T-cell (primary cell): ENCODE data around the gene RABGAP1L. TPM values are rescaled to one million over a fixed set of nuclear protein-coding genes. Genes with fewer than 3 reads are reported as not detected.

Experiments used
- ATAC-seq, 4 experiments: fragments of 200-7000 bp in 3 of 4; fragments of 150-1000 bp in 1 of 4; cut with Tn5 transposase; replicated peaks in 1 of 4; 1 replicate in 3 of 4; 2 replicates in 1 of 4; pipeline ENCODE4 v1.10.0; 2021; ENCODE audit warnings: moderate library complexity in 3 of 4, mild to moderate bottlenecking in 2 of 4, moderate number of reproducible peaks in 1 of 4
- CTCF ChIA-PET, 2 donors: fragments of 300-600 bp; sonication (Branson Sonifier 250); formaldehyde crosslinking; loops; one replicate each; lab custom pipeline; 2022; ENCODE audit warnings: antibody characterized with exemption in 2 of 2; lab: Charles Lee
- POLR2A ChIA-PET, 2 donors: fragments of 300-600 bp; sonication (Branson Sonifier 250); formaldehyde crosslinking; loops; one replicate each; lab custom pipeline; 2022; ENCODE audit warnings: antibody characterized with exemption in 2 of 2; lab: Charles Lee
- DNase-seq, 35 experiments: peaks; one replicate each; pipeline versions ENCODE4 v3.0.0 to v3.0.0-alpha.2; 2013 to 2023
- H3K27ac ChIP-seq: one replicate; pipeline ENCODE4 v1.5.1; 2013; ENCODE audit warnings: low read length
- H3K27me3 ChIP-seq, 2 experiments: replicated peaks in 1 of 2; 1 replicate in 1 of 2; 2 replicates in 1 of 2; pipeline versions ENCODE4 v1.6.1 to v1.7.0; 2013; ENCODE audit warnings: low read length in 1 of 2, mixed read lengths in 1 of 2; ENCODE audit not compliant: control insufficient read depth in 2 of 2, insufficient read depth in 2 of 2; ENCODE audit errors: extremely low read depth in 1 of 2
- H3K36me3 ChIP-seq, 2 donors: 1 replicate in 1 of 2; 2 replicates in 1 of 2; pipeline versions ENCODE4 v1.6.1 to v1.7.0; 2013; ENCODE audit warnings: low read length in 1 of 2; ENCODE audit not compliant: control insufficient read depth in 2 of 2, insufficient read depth in 1 of 2; ENCODE audit errors: extremely low read depth in 1 of 2
- H3K4me1 ChIP-seq, 2 experiments: 1 replicate in 1 of 2; 2 replicates in 1 of 2; pipeline versions ENCODE4 v1.6.1 to v1.7.0; 2013; ENCODE audit warnings: low read length in 2 of 2, mixed read lengths in 1 of 2; ENCODE audit not compliant: insufficient read depth in 2 of 2, control insufficient read depth in 1 of 2; ENCODE audit errors: extremely low read depth in 1 of 2
- H3K4me3 ChIP-seq, 2 donors: 1 replicate in 1 of 2; 2 replicates in 1 of 2; pipeline versions ENCODE4 v1.5.1 to v1.7.0; 2013; ENCODE audit warnings: mild to moderate bottlenecking in 2 of 2, low read length in 1 of 2, moderate library complexity in 1 of 2; ENCODE audit not compliant: control insufficient read depth in 1 of 2; ENCODE audit errors: extremely low read depth in 1 of 2
- H3K9me3 ChIP-seq: 2 replicates; pipeline ENCODE4 v1.7.0; 2013
- H3K27ac Mint-ChIP-seq, 2 donors: one replicate each; pipeline ENCODE4 v1.8.0; 2020 to 2021; ENCODE audit warnings: mild to moderate bottlenecking in 2 of 2, mixed read lengths in 2 of 2
- H3K27me3 Mint-ChIP-seq, 2 donors: one replicate each; pipeline ENCODE4 v1.8.0; 2021 to 2022; ENCODE audit warnings: mixed read lengths in 2 of 2
- H3K36me3 Mint-ChIP-seq: one replicate; pipeline ENCODE4 v1.8.0; 2021; ENCODE audit warnings: mixed read lengths
- H3K4me1 Mint-ChIP-seq, 3 donors: one replicate each; pipeline ENCODE4 v1.8.0; 2020 to 2022; ENCODE audit warnings: mixed read lengths in 3 of 3, mild to moderate bottlenecking in 1 of 3
- H3K4me3 Mint-ChIP-seq, 3 donors: one replicate each; pipeline ENCODE4 v1.8.0; 2020 to 2022; ENCODE audit warnings: mild to moderate bottlenecking in 3 of 3, mixed read lengths in 3 of 3, moderate library complexity in 3 of 3
- H3K9me3 Mint-ChIP-seq, 3 donors: one replicate each; pipeline ENCODE4 v1.8.0; 2020 to 2022; ENCODE audit warnings: mixed read lengths in 3 of 3
- WGBS: methylation state at CpG from one replicate; pipeline ENCODE4 v1.1.5; 2013; ENCODE audit warnings: missing lambda C conversion rate; ENCODE audit not compliant: insufficient coverage; 5-methylcytosine and 5-hydroxymethylcytosine counted together
- total RNA-seq, 35 experiments: library from RNA in 6 of 35; stranded (reverse) in 6 of 35; fragments of 120-200 nt in 1 of 35; gene quantifications; one replicate each; pipeline versions ENCODE4 v1.2.1 to v1.2.4 and lab custom pipeline; 2013 to 2026

RABGAP1L gene
- total RNA-seq, 5 donors from 2014 or later (not counting 1 experiment from before 2014, with no cell fraction given) = 75.0 to 108 (median 82.3) TPM

DNA sequence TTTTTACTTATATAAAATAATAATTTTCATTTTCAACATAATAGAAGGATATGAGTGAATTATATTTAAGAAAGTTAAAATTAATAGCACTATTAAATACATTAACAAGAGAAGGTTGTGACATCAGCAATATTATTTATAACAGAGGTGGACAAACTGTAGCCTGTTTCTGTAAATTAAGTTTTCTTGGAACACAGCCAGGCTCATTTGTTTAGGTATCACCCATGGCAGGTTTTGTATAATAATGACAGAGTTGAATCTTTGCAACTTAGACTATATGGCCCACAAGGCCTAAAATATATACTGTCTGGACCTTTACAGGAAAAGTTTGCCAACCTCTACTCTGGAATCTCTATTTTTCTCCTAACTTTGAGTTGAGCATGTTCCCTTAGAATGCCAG, 797.7 kb downstream of the RABGAP1L start:
- ChIA-PET POLR2A (interaction anchor here (0.6 to 1.5 kb wide), 3 partner anchors 9 to 33 kb away, joined by 3 read pairs; no protein-coding TSS in a partner anchor), CTCF (interaction anchor here (0.6 kb wide), 2 partner anchors 9 to 25 kb away, joined by 3 read pairs; no protein-coding TSS in a partner anchor)
- Mint-ChIP-seq H3K36me3 (peaks cover 13% of the 10 kb centered on the region), H3K27me3 (no peaks in the 10 kb centered on the region), H3K27ac (peak overlapping the region; percentile 64 to 85), H3K9me3 (no peaks in the 10 kb centered on the region), H3K4me3 (peak overlapping the region in 1 of 3 donors; percentile 15), H3K4me1 (peaks cover 41 to 48% (median 45%) of the 10 kb centered on the region in 3 donors)
- ATAC-seq (no peak), DNase-seq (no peak)
- Histone ChIP-seq H3K36me3 (peaks cover 0 to 4% of the 10 kb centered on the region in 2 donors), H3K27ac (no peak overlapping the region), H3K27me3 (no peaks in the 10 kb centered on the region), H3K9me3 (no peaks in the 10 kb centered on the region), H3K4me3 (no peak overlapping the region), H3K4me1 (peaks cover 2 to 4% of the 10 kb centered on the region in 2 experiments)

DNA sequence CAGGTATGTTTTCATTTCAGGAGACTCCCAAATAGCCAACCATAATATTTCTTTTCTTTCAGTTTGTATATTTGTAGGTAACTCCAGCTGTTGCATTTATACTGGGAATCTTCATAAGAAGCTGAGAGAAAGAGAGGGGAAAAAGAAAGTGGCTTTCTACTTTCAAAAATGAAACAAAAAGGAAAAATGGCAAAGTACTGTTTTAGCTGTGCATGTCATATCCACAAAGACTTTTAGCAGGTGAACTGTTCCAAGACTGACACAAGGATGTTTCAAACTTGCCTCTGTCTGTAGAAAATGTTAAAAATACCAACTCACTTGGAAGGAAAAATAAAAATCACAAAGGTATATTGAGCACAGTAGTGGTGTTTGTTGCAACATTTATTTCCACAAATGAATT, 798.5 kb downstream of the RABGAP1L start:
- Histone ChIP-seq H3K36me3 (peaks cover 0 to 4% of the 10 kb centered on the region in 2 donors), H3K27me3 (no peaks in the 10 kb centered on the region)

DNA sequence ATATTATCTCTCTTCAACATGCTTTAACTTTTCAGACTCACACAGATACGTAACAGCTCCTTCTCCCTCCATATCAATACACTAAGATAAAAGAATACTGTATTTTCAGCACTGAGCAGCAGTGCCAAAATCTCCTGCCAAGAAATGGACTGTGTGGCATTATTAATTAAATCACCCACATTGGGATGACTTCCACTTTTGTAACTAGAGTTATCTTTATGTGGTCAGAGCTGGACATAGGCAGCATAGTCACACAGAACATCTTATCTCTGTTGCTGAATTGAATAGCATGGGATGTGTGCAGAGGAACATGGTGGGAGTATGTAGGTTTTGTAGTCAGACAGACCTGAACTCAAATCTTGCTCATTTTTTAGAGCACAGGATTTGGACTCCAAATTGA, 799.1 kb downstream of the RABGAP1L start:
- Histone ChIP-seq H3K36me3 (peaks cover 0 to 4% of the 10 kb centered on the region in 2 donors), H3K4me3 (no peak overlapping the region), H3K9me3 (no peaks in the 10 kb centered on the region), H3K27me3 (no peaks in the 10 kb centered on the region), H3K4me1 (peaks cover 2 to 6% of the 10 kb centered on the region in 2 experiments), H3K27ac (no peak overlapping the region)
- DNase-seq (no peak), ATAC-seq (no peak)
- H3K36me3 Mint-ChIP-seq = peaks cover 13% of the 10 kb centered on the region
- CTCF ChIA-PET = no interaction called here
- no peaks in the 10 kb centered on the region for H3K27me3 Mint-ChIP-seq
- H3K9me3 Mint-ChIP-seq = no peaks in the 10 kb centered on the region
- POLR2A ChIA-PET = no interaction called here
- peaks cover 42 to 49% (median 46%) of the 10 kb centered on the region in 3 donors for H3K4me1 Mint-ChIP-seq
- peak overlapping the region in 1 of 2 donors; percentile 36 for H3K27ac Mint-ChIP-seq
- 100% methylated on average over 1 of the region's 1 CpG for WGBS
- peak overlapping the region in 1 of 3 donors; percentile 37 for H3K4me3 Mint-ChIP-seq

More for the DNA sequence above, 798.5 kb downstream of the RABGAP1L start:
- H3K9me3 ChIP-seq = no peaks in the 10 kb centered on the region
- ATAC-seq (peak in 1 of 4 experiments; percentile 23), DNase-seq (peak in 1 of 35 experiments; percentile 10)
- H3K4me1 ChIP-seq = peaks cover 2 to 4% of the 10 kb centered on the region in 2 experiments
- Mint-ChIP-seq H3K27ac (peak overlapping the region; percentile 85 to 90), H3K4me3 (peak overlapping the region in 2 of 3 donors; percentile 31 to 37), H3K36me3 (peaks cover 13% of the 10 kb centered on the region), H3K9me3 (no peaks in the 10 kb centered on the region), H3K27me3 (no peaks in the 10 kb centered on the region), H3K4me1 (peaks cover 41 to 48% (median 45%) of the 10 kb centered on the region in 3 donors)
- ChIA-PET POLR2A (interaction anchor here in 1 of 2 donors (0.6 to 1.5 kb wide), 2 partner anchors 8 to 11 kb away, joined by 3 to 5 read pairs; no protein-coding TSS in a partner anchor), CTCF (interaction anchor here in 1 of 2 donors (0.7 kb wide), 1 partner anchor 158 kb away, joined by 3 read pairs; no protein-coding TSS in a partner anchor)
- no peak overlapping the region for H3K4me3 ChIP-seq
- no peak overlapping the region for H3K27ac ChIP-seq

DNA sequence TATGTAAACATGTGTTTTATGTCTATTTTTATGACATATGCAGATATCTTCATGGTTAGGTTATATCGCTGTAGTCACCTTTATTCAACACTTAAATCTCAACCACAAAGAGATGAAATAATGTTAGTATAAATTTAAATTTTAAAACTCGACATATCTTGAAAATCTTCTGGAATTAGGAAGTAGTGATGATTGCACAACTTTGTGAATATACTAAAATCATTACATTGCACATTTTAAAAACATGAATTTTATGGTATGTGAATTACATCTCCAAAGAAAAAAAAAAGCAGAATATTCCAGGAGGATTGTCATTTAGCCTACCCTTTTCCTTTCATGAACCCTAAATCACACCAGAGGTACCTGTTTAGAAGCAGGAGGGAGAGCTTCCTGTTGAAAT, 801.0 kb downstream of the RABGAP1L start:
- ATAC-seq (no peak), DNase-seq (no peak)
- no peak overlapping the region for H3K4me3 Mint-ChIP-seq
- Histone ChIP-seq H3K27me3 (no peaks in the 10 kb centered on the region), H3K9me3 (no peaks in the 10 kb centered on the region), H3K36me3 (peaks cover 0 to 4% of the 10 kb centered on the region in 2 donors), H3K4me3 (no peak overlapping the region), H3K4me1 (peaks cover 9 to 17% of the 10 kb centered on the region in 2 experiments), H3K27ac (no peak overlapping the region)
- H3K36me3 Mint-ChIP-seq = peaks cover 13% of the 10 kb centered on the region
- no CpG with 5 or more reads among the region's 2 CpGs for WGBS
- H3K27ac Mint-ChIP-seq = no peak overlapping the region
- no peaks in the 10 kb centered on the region for H3K27me3 Mint-ChIP-seq
- POLR2A ChIA-PET = interaction anchor here in 1 of 2 donors (1.2 kb wide), 1 partner anchor 23 kb away, joined by 3 read pairs; no protein-coding TSS in a partner anchor
- H3K9me3 Mint-ChIP-seq = no peaks in the 10 kb centered on the region
- peaks cover 44 to 50% (median 47%) of the 10 kb centered on the region in 3 donors for H3K4me1 Mint-ChIP-seq
- CTCF ChIA-PET = interaction anchor here in 1 of 2 donors (0.6 to 0.8 kb wide), 2 partner anchors 12 to 160 kb away, joined by 3 read pairs; no protein-coding TSS in a partner anchor

DNA sequence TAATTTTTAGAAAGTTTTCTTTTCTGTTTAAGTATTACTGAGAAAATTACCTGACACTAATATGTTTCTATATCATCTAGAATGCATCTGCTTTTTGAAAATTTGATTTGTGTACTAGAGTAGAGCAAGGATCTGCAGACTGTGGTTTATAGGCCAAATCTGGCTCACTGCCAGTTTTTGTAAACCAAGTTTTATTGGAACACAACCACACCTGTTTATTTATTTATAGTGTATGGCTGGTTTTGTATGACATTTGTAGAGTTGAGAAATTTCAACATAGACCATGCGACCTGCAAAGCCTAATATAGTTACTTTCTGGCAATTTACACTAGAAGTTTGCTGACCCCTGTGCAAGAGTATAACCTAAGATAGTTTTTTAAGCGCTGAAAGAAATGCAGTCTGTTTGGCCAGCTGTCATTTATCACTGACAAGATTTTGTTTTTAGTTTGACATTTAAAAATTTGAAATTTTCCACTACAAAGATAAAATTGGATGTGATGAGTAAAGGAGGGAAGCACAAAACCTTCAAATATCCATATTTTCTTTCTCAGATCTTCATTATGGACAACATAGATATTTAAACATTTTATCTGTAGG, 804.3 kb downstream of the RABGAP1L start:
- Histone ChIP-seq H3K27ac (peak overlapping the region; percentile 81), H3K36me3 (peaks cover 0 to under 1% of the 10 kb centered on the region in 2 donors), H3K4me3 (no peak overlapping the region), H3K4me1 (peaks cover 25 to 43% of the 10 kb centered on the region in 2 experiments), H3K9me3 (no peaks in the 10 kb centered on the region), H3K27me3 (no peaks in the 10 kb centered on the region)
- Mint-ChIP-seq H3K4me3 (peak overlapping the region in 1 of 3 donors; percentile 70), H3K27ac (peak overlapping the region; percentile 91 to 99), H3K4me1 (peaks cover 54 to 59% (median 59%) of the 10 kb centered on the region in 3 donors), H3K9me3 (no peaks in the 10 kb centered on the region), H3K36me3 (peaks cover 2% of the 10 kb centered on the region), H3K27me3 (no peaks in the 10 kb centered on the region)
- no CpG with 5 or more reads among the region's 2 CpGs for WGBS
- CTCF ChIA-PET = interaction anchor here (0.6 to 2.5 kb wide), 13 partner anchors 9 to 355 kb away, joined by 3 to 10 read pairs (median 4); no protein-coding TSS in a partner anchor
- ATAC-seq (no peak), DNase-seq (peak in 1 of 35 experiments; percentile 47)
- POLR2A ChIA-PET = interaction anchor here (0.6 to 5.9 kb wide), 6 partner anchors 13 to 164 kb away, joined by 3 to 58 read pairs (median 4); partner anchors contain the start of gene CACYBP (in 1 of the 2)

DNA sequence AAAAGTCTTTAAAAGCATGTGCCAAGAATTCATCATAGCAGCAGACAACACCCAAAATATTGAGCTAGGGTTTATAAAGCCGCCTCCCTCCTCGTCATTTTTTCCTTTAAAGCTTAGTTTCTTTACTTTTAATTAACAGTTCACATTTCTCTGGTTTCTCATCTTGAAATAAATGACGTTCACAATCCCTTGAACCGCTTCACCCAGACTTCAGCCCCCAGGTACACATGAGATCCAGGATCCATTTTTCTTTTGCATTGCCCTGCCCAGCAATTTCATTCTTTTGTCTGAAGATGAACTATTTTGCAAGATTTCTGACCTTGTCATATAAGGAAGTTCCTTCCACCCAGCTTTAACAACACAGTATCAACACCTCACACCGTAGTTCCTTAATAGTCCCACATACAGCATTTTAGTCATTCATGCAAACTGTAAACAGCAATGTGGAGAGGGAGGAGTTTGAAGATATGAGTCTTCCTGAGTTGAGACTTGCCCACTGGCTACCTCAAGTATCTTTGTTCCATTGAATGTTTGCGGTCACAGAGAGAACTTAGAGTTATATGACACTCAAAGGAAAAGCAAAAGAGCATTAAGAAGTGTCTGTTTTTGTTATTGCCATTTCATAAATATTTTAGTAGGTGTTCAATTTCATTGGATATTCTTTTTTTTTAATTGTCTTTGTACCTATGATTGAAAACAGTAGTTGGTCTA, 805.1 kb downstream of the RABGAP1L start:
- Histone ChIP-seq H3K4me1 (peaks cover 31 to 48% of the 10 kb centered on the region in 2 experiments), H3K4me3 (peak overlapping the region; percentile 34 to 66)
- WGBS = 10% methylated on average over 5 of the region's 6 CpGs

More for the DNA sequence above, 805.1 kb downstream of the RABGAP1L start:
- Histone ChIP-seq H3K36me3 (no peaks in the 10 kb centered on the region), H3K27ac (peak overlapping the region; percentile 81), H3K27me3 (no peaks in the 10 kb centered on the region), H3K9me3 (no peaks in the 10 kb centered on the region)
- Mint-ChIP-seq H3K9me3 (no peaks in the 10 kb centered on the region), H3K27ac (peak overlapping the region; percentile 91 to 99), H3K36me3 (peaks cover 5% of the 10 kb centered on the region), H3K4me1 (peaks cover 60 to 65% (median 61%) of the 10 kb centered on the region in 3 donors), H3K4me3 (peak overlapping the region; percentile 70 to 91 (median 83)), H3K27me3 (no peaks in the 10 kb centered on the region)
- ATAC-seq (peak; percentile 65 to 70 (median 68)), DNase-seq (peak in 14 of 35 experiments; percentile 8 to 74 (median 30))
- ChIA-PET CTCF (interaction anchor here (0.6 to 2.5 kb wide), 11 partner anchors 9 to 222 kb away, joined by 3 to 10 read pairs (median 4); no protein-coding TSS in a partner anchor), POLR2A (interaction anchor here (0.6 to 5.9 kb wide), 8 partner anchors 12 to 165 kb away, joined by 3 to 58 read pairs (median 4); partner anchors contain the start of gene CACYBP (in 1 of the 2))
